NCI-H2107 treated with DMSO at 0.1 percent for 48 hours (cell line): ENCODE results near the gene STX11.

Source experiments
- DNase-seq: peaks from one replicate; lab custom pipeline; 2025; ENCODE audit not compliant: unreplicated experiment; lab: John Stamatoyannopoulos, UW

The STX11 gene

DNA sequence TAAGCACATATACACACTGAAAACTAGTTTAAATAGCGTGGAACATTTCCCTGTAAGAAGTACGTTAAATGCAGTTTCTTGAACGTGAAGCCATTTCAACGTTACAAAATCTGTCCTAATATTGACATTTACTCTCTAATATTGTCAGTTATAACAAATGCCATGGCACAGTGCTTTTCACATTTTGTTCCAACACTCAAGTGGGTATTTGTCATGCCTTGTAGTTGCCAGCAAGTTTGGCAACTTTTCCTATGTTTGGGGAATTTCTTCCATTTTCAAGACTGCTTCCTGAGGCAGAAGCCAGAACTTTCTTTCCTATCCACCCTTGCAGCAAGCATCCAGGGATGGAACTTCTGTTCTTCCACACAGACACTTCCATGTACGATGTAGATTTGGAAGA is 63.0 kb downstream of the STX11 start:
- no peak for DNase-seq

DNA sequence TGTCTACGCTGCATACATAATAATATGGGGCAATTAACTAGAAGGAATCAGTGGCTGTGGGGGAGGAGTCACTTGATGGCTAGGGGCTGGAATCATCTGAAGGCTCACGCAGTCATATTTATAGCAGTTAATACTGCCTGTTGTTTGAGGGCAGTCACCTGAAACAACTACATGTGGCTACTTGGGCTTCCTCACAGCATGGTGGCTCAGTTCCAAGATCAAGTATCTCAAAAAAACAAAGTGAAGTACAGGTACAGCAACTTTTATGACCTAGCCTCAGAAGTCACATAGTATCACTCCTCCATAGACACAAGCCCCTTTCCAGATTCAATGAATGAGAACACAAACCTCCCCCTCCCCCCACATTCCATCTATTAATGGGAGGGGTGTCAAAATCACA is 63.7 kb downstream of the STX11 start:
- no peak for DNase-seq

DNA sequence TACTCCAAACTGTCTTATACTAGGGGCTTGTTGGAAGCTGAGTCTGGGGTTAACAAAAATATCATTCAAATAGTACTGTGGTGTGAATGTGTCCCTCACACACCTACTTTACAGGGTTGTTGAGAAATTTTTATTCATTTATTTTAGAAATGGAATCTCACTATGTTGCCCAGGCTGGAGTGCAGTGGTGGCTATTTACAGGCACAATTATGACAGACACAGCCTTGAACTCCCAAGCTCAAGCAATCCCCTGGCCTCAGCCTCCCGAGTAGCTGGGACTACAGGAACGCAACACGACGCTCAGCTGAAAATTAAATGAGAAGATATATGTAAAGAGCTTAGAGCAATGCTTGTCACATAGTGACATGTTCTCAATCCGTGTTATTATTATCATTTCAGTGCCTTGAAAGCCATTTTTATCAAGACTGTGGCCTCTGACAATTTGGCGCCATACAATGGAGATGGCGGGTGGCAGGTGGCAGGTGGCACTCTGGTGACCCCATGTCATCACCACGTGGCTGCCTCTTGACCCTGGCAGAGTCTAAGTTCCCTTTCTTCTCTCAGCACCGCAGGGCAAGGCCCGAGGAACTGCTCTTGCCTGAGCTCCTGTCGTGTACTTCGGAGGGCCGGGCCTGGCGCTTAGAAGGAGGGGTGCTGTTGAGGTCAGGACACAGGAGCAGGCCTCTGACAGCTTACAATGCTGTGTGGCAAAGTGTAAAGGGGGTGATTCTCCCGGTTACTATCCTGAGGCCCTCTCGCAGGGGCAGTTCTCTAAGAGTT is 64.5 kb downstream of the STX11 start:
- DNase-seq: no peak

DNA sequence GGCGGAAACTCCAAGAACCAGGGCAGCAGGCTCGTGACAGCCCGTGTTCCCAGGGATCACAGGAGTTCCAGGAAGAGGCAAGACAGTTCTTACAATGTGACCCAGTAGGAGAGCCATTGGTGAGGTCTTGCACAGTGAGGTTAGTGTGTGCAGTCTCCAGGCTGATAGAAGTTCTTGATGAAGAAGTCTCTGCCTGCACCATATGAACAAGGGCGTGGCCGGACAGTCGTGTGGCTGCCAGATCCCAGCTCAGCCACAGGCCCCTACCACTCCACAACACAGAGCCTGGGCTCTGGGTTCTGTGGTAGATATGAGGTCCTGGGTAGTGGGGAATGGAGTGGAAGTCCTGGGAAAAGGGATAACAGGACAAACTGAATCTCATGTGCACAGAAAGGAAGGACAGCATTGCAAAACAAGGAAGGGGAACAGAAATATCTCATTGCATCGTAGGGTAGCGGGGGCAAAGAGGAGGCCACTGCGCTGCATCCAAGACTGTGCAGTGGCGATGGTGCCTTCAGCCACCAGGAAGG is 65.2 kb downstream of the STX11 start:
- DNase-seq: no peak

DNA sequence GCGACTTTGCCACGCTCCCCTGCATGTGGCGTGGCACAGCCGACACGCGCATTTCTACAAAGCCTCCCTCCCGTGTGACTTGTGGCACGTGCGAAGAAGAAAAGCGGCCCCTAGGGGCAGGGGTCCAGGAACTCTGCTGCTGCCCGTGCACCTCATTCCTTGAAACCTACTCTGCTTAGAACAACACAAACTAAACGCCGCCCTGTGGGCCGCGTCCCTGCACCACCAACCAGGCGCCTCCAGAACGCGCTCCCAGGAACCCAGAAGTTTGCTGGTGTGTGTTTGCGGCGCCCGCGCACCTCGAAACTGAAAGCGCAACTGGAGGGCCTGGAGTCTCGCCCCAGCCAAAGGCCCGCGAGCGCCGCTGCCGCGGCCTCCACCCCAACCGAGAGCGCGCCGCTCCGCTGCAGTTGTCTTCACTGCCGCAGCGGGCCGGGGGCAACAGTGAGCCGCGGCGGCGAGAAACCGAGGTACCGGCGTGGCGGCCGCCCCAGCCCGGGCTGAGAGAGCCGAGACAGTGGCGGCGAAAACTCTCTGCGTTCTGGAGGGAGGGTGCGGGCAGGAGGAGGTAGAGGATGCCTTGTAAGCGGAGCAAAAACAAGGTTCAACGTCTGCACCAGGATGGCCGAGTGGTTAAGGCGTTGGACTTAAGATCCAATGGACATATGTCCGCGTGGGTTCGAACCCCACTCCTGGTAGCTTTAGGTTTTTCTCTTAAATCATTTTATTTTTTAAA is 65.8 kb downstream of the STX11 start:
- DNase-seq: peak; percentile 65

DNA sequence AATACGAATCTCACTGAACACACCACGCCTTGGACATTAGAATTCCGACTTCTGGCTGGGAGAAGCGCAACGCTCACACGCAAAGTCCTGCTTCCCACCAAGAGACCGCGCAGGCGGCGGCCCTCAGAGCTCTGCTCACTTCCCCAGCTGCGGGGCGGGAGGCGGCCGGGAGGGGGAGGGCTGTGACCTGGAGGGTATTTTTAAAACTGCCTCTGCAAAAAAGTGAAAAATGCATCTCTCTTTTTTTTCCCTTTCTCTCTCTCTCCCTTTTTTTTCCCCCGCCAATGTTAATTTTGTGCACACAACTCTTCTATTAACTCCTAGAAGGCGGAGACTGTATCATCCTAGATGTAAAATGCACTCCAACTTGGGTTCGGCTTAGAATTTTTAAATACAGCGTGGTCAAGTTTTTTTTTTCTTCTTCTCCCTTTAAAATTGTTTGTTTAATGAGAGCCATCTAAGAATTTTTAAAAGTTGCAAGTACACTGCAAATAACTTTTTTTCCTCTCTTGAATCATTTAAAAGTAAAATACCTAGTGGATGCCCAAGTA is 66.4 kb downstream of the STX11 start:
- DNase-seq: no peak

DNA sequence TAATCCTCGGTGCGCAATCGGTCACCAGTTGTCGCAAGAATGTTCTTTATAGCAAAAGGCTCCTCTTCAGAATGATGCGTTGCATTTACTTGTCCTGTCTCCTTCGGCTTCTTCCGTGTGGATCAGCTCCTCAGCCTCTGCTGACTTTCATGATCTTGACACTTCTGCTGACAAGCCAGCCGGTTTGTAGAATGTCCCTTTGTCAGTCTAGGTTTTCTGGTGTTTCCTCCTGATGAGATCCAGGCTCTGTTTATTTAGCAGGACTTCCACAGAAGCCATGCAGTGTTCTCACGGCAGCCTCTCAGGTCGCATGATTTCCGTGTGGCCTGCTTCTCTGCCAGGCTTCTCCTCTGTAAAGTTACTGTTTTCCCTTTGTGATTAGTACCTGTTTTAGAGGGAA is 66.9 kb downstream of the STX11 start:
- DNase-seq: no peak

DNA sequence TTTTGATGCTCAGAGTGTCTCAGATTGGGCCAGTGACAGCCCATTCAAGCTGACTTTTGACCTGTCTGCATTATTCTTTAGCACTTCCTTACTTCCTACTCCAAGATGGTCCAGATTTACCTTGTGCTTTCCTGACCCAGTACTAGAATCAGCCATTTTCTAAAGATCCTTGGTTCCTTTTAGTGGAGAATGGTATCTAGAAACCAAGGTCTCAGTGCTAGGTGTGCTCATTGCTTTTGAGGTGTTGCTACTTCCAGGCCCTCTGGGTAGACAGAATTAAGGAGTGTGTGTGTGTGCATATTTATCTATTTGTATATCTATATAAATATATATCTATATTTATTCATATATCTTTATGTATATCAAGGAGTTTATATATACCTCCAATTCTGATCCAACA is 67.5 kb downstream of the STX11 start:
- DNase-seq: no peak

DNA sequence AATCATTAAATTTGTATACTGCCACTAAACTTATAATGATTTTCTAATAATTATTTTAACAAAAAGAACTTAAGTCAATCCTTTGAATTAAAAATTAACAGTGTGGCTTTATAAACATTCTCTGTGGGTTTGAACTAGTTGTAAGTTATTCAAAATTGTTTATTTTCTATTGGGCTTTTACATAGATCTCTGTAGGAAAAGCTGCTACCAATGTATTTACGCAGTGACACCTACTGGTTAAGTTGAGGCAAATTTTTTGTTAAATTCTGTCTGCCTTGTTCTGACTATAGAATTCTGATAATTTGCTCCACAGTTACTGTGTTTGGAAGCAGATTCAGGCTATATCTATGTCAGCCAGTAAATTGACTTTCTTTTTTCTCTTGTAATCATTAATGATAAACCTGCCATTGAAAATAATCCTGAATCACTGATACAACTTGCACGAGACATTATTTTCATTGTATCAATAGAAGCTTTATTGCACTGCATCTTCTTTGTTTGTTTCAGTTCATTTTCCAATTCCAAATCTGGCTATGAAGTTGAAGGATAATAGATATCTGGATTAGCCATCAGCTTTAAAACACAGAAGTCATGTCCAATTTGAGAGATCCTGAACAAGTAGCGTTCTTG is 68.9 kb downstream of the STX11 start:
- DNase-seq: peak; percentile 0

DNA sequence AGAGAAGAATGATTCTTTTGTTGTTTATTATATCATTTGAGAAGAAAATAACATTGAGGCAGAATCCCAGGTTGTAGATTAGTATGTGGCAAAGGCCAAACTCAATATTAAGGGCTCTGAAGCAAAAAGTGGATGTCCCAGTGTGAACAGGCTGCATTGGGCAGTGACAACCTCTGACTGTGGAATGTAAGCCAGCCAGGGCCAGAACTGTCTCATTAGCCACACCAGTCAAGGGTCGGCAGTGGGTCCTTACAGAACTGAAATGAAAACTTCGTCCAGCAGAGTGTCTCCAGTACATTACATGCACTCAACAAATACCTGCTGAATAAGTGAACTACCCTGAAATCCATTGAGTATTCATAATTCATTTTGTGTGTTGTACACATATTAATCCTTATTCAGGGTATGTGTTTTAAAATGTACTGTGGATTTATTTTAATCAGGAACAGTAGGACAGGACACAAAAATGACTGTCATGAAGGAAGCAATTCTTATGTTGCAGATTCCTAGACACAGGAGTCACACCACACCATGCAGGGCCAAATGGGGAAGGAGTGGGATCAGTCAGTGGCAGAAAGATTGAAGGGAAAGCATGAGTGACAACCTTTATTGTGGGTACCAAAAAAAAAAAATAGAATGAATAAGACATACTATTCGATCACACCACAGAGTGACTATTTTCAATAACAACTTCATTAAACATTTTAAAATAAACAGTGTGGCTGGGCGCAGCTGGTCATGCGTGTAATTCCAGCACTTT is 69.9 kb downstream of the STX11 start:
- no peak for DNase-seq

DNA sequence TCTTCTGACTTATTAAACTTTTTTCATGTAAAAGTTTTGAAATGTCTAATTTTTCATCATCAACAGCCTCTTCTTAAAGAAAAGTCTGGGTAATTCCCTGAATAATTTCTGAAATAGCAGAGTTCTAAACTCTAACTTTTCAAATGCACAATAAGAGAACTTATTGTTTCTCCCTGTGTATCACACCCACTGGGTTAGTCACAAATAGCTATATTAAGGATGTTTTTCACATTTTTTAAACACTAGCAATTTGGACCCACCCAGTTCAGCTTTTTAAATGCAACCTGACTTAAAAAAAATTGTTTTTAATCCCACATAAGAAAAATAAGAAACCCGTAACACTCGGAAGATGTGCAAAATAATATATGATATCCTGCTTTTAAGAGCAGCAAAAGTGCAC is 73.4 kb downstream of the STX11 start:
- no peak for DNase-seq

DNA sequence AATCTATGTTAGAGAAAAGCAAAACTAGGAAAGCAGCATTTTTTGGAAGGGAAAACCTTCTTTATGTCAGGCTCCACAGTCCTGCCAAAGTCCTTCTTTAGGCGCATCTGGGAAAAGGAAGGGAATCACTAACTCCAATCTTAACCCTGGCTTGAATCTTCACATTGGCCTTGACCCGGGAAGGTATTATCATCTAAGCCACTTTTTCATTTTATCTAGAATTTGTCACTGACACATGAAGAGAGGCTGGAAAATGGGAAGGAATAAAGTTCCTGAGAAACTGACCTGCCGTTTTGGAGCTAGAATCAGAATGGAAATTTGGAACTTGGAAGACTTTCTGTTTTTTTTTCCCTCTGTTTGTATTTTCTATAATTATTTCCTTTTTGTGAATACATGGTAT is 81.4 kb downstream of the STX11 start:
- DNase-seq: no peak

DNA sequence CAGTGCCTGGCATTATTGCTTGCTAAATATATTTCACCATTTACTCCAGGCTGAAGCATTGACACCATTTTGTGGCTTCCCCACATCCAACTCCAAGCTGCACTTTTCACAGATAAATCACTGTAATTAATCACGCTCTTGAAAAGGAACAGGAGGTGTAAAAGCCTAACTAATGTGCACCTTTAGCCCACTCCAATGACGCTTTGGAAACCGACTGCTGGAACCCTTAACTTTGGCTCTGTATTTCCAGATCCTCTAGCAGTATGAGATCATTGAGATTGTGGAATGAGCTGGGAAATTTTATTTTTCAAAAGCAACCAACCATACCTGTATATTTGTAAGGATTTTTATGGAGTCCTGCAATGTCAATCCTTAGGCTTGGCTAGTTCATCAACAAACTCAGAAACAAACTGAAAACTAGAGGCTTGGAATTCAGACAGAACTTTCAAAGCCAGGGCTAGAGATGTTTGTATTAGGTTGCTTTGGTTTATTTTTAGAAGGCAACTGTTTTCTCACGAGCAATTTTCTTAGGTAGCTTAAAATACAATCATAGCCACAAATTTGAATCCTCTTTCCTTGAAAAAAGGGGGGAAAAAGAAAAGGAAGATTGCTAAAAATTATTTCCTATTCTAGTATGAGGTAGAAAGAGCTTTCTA is 82.0 kb downstream of the STX11 start:
- no peak for DNase-seq

DNA sequence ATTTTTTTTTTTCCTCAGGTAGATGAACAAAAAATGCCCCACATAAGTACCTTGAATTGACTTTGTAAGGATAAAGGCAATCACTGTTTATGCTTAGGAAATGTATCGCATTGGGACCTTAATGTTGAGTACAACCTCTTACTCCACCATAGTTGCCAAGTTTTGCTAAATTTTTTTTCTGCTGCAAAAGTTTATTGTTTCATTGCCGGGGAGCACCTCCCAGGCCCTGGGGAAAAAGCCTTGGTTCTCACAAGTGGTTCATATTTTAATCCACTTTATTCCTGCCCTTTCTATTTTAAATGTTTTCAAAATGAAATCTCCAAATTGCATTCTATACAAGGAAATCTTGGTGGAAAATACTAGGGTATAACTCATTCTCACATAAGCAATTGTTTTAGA is 82.5 kb downstream of the STX11 start:
- DNase-seq: no peak

DNA sequence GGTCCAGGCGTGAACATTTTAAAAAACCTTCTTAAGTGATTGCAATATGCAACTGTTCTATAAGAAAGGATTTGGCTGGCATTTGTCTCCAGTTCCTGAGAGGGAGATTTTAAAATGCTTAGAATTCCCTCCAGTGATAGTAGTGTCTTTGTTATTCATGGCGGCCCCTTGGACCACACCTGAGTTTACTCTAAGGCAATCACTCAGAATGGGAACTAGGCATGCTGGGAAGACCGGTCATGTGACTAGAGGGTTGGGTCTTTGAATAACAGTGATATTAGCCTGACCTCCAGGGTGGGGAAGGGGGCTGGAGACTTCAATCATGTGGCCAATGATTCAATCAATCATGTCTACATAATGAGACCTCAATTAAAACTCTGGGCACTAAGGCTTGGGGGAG is 84.1 kb downstream of the STX11 start:
- DNase-seq: no peak

DNA sequence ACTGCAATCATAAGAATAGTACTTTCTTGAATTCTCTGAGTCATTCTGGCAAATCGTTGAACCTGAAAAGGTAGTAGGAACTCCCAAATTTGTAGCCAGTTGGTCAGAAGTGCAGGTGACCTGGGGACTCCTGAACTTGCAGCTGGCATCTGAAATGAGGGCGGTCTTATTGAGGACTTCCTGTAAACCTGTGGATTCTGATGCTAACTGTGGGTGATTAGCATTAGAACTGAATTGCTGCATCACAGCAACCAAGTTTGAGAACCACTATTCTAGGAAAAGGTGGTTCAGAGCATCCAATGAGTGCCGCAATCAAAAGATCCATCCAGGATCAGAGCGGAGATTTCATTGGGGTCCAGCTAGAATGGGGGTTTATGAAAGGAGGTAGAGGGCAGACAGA is 84.6 kb downstream of the STX11 start:
- DNase-seq: no peak
